Measurements from ENCODE around the gene SYT3. TPM values are rescaled to one million over a fixed set of nuclear protein-coding genes. Genes with fewer than 3 reads are reported as not detected.

Gene SYT3
- total RNA-seq (2014; rRNA removed) = 0.11 TPM in 1 of 2 replicates, not detected in the other
- polyA plus RNA-seq (2012) = 0.05 TPM

- peak; percentile 15 for DNase-seq (ENCODE audit: low read depth)
Measured at GRCh38 chr19:50639121-50640112, at the start of gene SYT3. Gene SYT3, minus strand, starts transcription at chr19:50639881. Its CDS starts 2,470 bp downstream, at chr19:50637411.

DNA sequence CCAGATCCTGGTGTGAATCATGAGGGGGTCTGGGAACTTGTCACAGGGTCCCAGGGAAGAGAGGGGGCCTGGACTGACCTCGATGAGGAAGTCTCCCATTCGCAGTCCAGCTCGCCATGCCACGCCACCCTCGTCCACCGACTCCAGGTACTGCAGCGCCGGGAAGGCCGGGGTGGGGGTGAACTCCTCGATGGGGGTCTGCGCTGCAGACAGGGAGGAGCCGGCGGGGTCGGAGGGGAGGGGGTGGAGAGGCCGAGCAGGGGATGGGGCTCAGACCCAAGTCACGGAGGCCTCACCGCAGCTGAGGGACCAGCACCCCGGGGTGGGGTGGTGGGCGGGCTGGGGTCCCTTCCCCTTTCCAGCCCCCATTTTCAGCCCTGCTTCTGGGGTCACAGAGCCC lies 49.1 kb upstream of the SYT3 start:
- DNase-seq (ENCODE audit: low read depth) = no peak

GRCh38 chr19:50686310-50687032 lies 46.8 kb upstream of the SYT3 start:
- no peak for DNase-seq (ENCODE audit: low read depth)

GRCh38 chr19:50679177-50680125 lies 39.8 kb upstream of the SYT3 start:
- peak; percentile 62 for DNase-seq (ENCODE audit: low read depth)

- no peak for DNase-seq (ENCODE audit: low read depth)
Measured at GRCh38 chr19:50678323-50678722, 38.6 kb upstream of the SYT3 start.

DNA sequence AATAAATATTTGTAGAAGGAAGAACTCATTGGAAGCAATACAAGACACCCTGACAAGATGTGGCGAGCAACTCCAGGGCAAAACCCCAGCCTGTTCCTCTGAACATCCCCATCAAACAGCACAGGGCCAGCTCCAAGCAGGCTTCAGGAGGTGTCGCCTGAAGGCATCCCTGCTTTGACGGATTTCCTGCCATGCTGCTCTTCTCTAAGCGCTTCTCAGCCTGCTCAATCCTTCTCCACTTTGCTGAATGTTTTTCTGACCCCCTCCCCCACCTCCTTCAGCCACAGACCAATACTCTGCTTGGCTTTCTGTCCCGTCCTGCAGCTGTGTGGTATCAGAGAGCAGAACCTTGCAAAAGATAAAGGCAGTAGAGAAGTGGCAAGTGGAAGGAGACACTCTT lies 38.0 kb upstream of the SYT3 start:
- no peak for DNase-seq (ENCODE audit: low read depth)

DNA sequence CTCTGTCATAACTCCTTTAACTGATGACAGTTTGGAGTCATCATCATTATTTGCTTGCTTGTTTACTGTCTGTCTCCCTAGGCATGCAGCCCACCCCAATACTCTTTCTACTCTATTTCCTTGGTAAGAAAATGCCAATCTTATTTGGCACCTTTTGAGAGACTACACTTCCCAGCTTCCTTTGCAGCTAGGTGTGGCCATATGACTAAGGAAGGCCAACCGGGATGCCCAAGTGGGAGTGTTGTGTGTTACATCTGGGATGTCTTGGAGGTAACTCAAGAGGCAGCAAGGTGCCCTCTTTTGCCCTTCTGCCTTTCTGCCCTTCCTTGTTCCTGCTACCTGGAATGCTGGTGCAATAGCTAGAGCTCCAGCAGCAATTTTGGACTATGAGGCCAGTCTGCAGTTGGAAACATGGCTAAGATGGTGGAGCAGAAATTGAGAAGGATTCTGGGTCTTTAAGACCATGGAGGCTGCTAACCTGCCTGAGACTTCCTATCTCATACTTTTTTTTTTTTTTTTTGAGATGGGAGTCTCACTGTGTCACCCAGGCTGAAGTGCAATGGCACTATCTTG lies 37.0 kb upstream of the SYT3 start:
- DNase-seq (ENCODE audit: low read depth) = no peak

- no peak for DNase-seq (ENCODE audit: low read depth)
Measured at GRCh38 chr19:50673118-50673517, 33.4 kb upstream of the SYT3 start.

GRCh38 chr19:50670102-50670380 lies 30.4 kb upstream of the SYT3 start:
- no peak for DNase-seq (ENCODE audit: low read depth)

GRCh38 chr19:50669302-50670101 lies 29.8 kb upstream of the SYT3 start:
- DNase-seq (ENCODE audit: low read depth) = peak; percentile 5

DNA sequence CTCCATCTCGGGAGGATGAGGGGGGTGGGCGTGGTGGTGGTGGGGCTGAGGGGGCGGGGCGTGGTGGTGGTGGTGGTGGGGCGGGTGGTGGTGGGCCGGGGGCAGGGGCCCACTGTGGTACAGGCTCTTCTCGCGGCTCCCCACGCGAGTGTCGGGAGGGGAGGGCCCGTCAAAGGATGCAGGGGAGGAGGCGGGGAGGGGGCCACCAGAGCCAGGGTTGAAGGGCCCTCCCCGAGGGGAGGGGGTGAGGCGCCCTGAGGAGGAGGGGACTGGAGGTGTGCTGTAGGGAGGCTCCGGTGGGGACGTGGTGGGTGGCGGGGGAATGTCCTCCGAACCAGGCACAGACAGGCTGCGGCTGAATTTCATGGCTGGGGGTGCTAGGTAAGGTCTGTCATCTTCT lies 29.2 kb upstream of the SYT3 start:
- DNase-seq (ENCODE audit: low read depth) = no peak

- no peak for DNase-seq (ENCODE audit: low read depth)
Measured at GRCh38 chr19:50668416-50668815, 28.7 kb upstream of the SYT3 start.

- no peak for DNase-seq (ENCODE audit: low read depth)
Measured at GRCh38 chr19:50667759-50668231, 28.1 kb upstream of the SYT3 start.

DNA sequence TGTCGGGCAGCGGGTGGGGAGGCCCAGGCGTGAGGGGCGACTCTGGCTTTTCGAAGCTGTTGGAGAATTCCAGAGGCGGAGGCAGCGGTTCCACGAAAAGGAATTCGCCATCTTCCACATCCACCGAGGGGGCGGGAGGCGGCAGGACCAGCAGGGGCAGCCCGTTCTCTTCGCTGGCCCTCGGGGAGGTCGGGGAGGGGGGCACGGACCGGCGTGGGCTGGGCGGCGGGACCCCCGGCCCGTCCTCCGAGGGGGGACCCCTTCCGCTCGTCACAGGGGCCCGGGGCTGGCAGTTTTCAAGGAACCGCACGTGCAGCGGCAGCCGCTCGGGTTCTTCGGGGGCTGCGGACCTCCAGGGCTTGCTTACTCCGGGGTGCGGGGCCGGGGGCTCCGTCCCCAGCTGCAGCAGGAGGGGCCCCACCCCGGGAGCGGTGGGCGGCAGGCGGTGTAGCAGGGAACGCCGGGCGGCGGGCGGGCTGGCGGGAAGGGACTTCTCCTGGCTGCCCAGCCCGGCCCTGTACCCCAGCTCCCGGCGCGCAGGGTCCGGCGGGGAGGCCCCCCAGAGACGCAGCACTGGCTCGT lies 27.6 kb upstream of the SYT3 start:
- DNase-seq (ENCODE audit: low read depth) = no peak

DNA sequence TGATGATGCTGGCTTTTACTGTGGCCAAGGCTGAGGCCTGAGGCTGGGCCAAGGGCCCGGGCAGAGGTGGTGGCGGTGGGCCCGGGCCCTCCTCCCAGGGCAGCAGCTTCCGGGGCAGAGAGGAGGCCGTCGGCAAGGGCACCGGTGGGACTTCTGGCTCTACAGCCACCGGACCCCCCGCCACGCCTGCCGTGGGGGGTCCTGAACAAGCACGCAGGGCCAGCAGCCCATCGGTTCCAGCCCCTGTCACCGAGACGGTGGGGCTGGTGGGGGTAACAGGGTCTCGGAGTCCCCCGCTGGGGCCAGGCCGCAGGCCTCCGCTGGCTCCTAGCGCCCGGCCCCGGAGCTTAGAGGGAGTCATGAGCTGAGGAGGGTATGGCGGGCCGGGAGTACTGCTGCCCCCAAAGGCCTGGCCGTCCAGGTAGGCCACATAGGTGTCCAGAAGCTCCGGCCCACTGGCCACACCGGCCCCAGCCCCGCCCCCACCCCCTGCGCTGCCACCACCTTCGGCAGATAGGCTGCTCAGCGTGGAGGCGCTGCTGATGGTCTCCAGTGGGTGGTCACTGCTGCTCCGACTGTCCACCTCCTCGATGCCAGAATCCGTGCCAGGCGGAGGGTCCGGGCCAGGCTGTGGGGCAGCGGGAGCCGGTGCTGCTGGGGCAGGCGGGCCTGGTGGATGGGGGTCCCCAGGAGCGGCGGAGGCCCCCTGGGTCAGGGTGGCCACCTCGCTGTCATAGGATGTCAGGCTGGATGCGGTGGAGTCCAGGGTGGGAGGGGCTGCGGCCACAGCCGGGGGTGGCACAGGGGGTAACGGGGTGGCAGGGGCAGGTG lies 26.9 kb upstream of the SYT3 start:
- no peak for DNase-seq (ENCODE audit: low read depth)

GRCh38 chr19:50664204-50664603 lies 24.5 kb upstream of the SYT3 start:
- DNase-seq (ENCODE audit: low read depth) = no peak

GRCh38 chr19:50663482-50663790 lies 23.8 kb upstream of the SYT3 start:
- no peak for DNase-seq (ENCODE audit: low read depth)

- DNase-seq (ENCODE audit: low read depth) = no peak
Measured at GRCh38 chr19:50662651-50663481, 23.2 kb upstream of the SYT3 start.
